MM.1S (cell line): ENCODE results near the gene NFKBIE.

Source experiments
- CTCF ChIP-seq: fragments of 300-600 bp; sonication (generic); IDR thresholded peaks from 2 replicates; pipeline ENCODE4 v1.5.1; 2016; ENCODE audit warnings: antibody characterized with exemption, low read length, mixed read lengths
- EZH2 ChIP-seq: fragments of 300-600 bp; sonication (generic); optimal IDR thresholded peaks from 2 replicates; pipeline ENCODE3; 2017; ENCODE audit warnings: low read depth, mild to moderate bottlenecking, antibody characterized with exemption, low read length, mixed read lengths

GRCh38 chr6:44306710-44307109 is 41.4 kb upstream of the NFKBIE start:
- TF ChIP-seq CTCF (no peak), EZH2 (no peak)
